ENCODE data around the gene CCDC18.

DNA sequence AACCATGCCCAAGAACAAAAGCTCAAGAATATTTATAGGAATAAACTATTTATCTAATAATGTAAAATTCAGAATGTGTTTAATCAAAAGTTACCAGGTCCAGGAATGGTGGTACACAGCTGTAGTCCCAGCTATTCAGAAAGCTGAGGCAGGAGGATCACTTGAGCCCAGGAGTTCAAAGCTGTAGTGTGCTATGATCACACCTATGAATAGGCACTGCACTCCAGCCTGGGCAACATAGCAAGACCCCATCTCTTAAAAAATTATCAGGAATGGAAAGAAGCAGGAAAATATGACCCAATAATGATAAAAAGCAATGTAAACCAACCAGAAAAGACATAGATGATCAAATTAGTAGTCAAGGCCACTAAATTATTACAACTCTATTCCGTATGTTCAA lies 103.0 kb downstream of the CCDC18 start:
- TF ChIP-seq, protein P1, sequence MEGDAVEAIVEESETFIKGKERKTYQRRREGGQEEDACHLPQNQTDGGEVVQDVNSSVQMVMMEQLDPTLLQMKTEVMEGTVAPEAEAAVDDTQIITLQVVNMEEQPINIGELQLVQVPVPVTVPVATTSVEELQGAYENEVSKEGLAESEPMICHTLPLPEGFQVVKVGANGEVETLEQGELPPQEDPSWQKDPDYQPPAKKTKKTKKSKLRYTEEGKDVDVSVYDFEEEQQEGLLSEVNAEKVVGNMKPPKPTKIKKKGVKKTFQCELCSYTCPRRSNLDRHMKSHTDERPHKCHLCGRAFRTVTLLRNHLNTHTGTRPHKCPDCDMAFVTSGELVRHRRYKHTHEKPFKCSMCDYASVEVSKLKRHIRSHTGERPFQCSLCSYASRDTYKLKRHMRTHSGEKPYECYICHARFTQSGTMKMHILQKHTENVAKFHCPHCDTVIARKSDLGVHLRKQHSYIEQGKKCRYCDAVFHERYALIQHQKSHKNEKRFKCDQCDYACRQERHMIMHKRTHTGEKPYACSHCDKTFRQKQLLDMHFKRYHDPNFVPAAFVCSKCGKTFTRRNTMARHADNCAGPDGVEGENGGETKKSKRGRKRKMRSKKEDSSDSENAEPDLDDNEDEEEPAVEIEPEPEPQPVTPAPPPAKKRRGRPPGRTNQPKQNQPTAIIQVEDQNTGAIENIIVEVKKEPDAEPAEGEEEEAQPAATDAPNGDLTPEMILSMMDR (IDR thresholded peaks at IDR 0.05; ENCODE audit: low read depth, low read length, poor library complexity, severe bottlenecking) = no peak
- TF ChIP-seq EZH2phosphoT487 (IDR thresholded peaks at IDR 0.05; ENCODE audit: borderline replicate concordance, low read length) = no peak
